Epithelial cell of proximal tubule (primary cell): ENCODE results near the gene TRIM46. TPM values are rescaled to one million over a fixed set of nuclear protein-coding genes. Genes with fewer than 3 reads are reported as not detected.
"Not testable (repeated sequence)": the region's sequence is repeated elsewhere in the genome, so short reads cannot be mapped to it uniquely, and the experiment has no call there.

ENCODE experiments used
- DNase-seq: peaks from one replicate; pipeline ENCODE4 v3.0.0-alpha.2; 2011; ENCODE audit warnings: low read depth
- H3K4me3 ChIP-seq: 2 replicates; pipeline ENCODE4 v1.5.1; 2011; ENCODE audit warnings: low read depth, mild to moderate bottlenecking, low read length
- CTCF ChIP-seq: conservative IDR thresholded peaks from 2 replicates; pipeline ENCODE4 v1.5.1; 2012; ENCODE audit warnings: low read depth, mild to moderate bottlenecking, low read length
- total RNA-seq: library from RNA; depleted of rRNA; stranded (reverse); fragments of >200 nt; gene quantifications from 2 replicates; pipeline ENCODE4 v1.2.3, GENCODE V29; 2015

The TRIM46 gene
- total RNA-seq, 1 donor from 2014 or later = 9.4 TPM

- TF ChIP-seq CTCF = no peak
- DNase-seq = peak; percentile 84
- H3K4me3 ChIP-seq = peak overlapping the region; percentile 83
Measured at GRCh38 chr1:155227261-155228095, 53.8 kb downstream of the TRIM46 start.

GRCh38 chr1:155228096-155228427, 54.4 kb downstream of the TRIM46 start:
- no peak for DNase-seq
- H3K4me3 ChIP-seq = peak overlapping the region; percentile 83
- no peak for TF ChIP-seq CTCF

- H3K4me3 ChIP-seq, DNase-seq: not testable (repeated sequence)
Measured at GRCh38 chr1:155231302-155231701, 57.7 kb downstream of the TRIM46 start.

- not testable (repeated sequence) for DNase-seq, H3K4me3 ChIP-seq
Measured at GRCh38 chr1:155232001-155232978, 58.6 kb downstream of the TRIM46 start.

- DNase-seq, H3K4me3 ChIP-seq: not testable (repeated sequence)
Measured at GRCh38 chr1:155233502-155233901, 59.9 kb downstream of the TRIM46 start.

Other genes with a start within 250 kb of the TRIM46 start
- 11.8 and 13.2 TPM in 2 replicates for gene PMVK, start 237.1 kb upstream of the TRIM46 start, total RNA-seq
- gene PBXIP1, start 217.8 kb upstream of the TRIM46 start, total RNA-seq = 23.4 and 49.6 TPM in 2 replicates
- gene PYGO2, start 212.1 kb upstream of the TRIM46 start, total RNA-seq = 16.0 and 23.7 TPM in 2 replicates
- gene SHC1, start 203.1 kb upstream of the TRIM46 start, total RNA-seq = 131 and 155 TPM in 2 replicates
- 289 and 358 TPM in 2 replicates for gene CKS1B, start 199.2 kb upstream of the TRIM46 start, total RNA-seq
- 41.9 and 67.5 TPM in 2 replicates for gene FLAD1, start 190.5 kb upstream of the TRIM46 start, total RNA-seq
- not detected in 2 replicates for gene LENEP, start 180.3 kb upstream of the TRIM46 start, total RNA-seq
- gene ZBTB7B, start 171.0 kb upstream of the TRIM46 start, total RNA-seq = 20.4 and 20.7 TPM in 2 replicates
- gene DCST2, start 140.1 kb upstream of the TRIM46 start, total RNA-seq = 0.12 TPM in 1 of 2 replicates, not detected in the other
- not detected in 2 replicates for gene DCST1, start 140.0 kb upstream of the TRIM46 start, total RNA-seq
- 164 and 266 TPM in 2 replicates for gene ADAM15, start 122.5 kb upstream of the TRIM46 start, total RNA-seq
- 10.8 and 24.9 TPM in 2 replicates for gene EFNA4, start 110.1 kb upstream of the TRIM46 start, total RNA-seq
- 1.7 and 2.8 TPM in 2 replicates for gene EFNA3, start 95.0 kb upstream of the TRIM46 start, total RNA-seq
- 26.3 and 45.3 TPM in 2 replicates for gene EFNA1, start 46.0 kb upstream of the TRIM46 start, total RNA-seq
- 32.7 and 37.7 TPM in 2 replicates for gene SLC50A1, start 38.0 kb upstream of the TRIM46 start, total RNA-seq
- gene DPM3, start 33.3 kb upstream of the TRIM46 start, total RNA-seq = 28.6 and 77.8 TPM in 2 replicates
- gene KRTCAP2, start 545 bp upstream of the TRIM46 start, total RNA-seq = 170 and 193 TPM in 2 replicates
- gene THBS3, start 34.0 kb downstream of the TRIM46 start, total RNA-seq = 4.9 and 13.2 TPM in 2 replicates
- 75.2 and 132 TPM in 2 replicates for gene MTX1, start 34.8 kb downstream of the TRIM46 start, total RNA-seq
- 10.8 and 15.9 TPM in 2 replicates for gene ENTREP3, start 81.6 kb downstream of the TRIM46 start, total RNA-seq
- 61.8 and 89.7 TPM in 2 replicates for gene SCAMP3, start 88.5 kb downstream of the TRIM46 start, total RNA-seq
- gene CLK2, start 99.7 kb downstream of the TRIM46 start, total RNA-seq = 20.7 and 43.7 TPM in 2 replicates
- gene HCN3, start 103.6 kb downstream of the TRIM46 start, total RNA-seq = 0.72 and 8.1 TPM in 2 replicates
- not detected in 2 replicates for gene PKLR, start 127.6 kb downstream of the TRIM46 start, total RNA-seq
- gene FDPS, start 135.0 kb downstream of the TRIM46 start, total RNA-seq = 248 and 580 TPM in 2 replicates
- 53.2 and 64.8 TPM in 2 replicates for gene RUSC1, start 147.0 kb downstream of the TRIM46 start, total RNA-seq